ENCODE results near the gene TRAF3IP1.

- TF ChIP-seq CTCF (IDR thresholded peaks at IDR 0.05; ENCODE audit: low read depth, low read length) (no peak), POLR2A (IDR thresholded peaks at IDR 0.05; ENCODE audit: extremely low read depth, insufficient read length) (no peak)
Observed at GRCh38 chr2:238305965-238306671, 14.2 kb upstream of the TRAF3IP1 start.

Measured in NB4 (cell line).